SU-DHL-6 (cell line): Measurements from ENCODE around the gene AHCY.

Source experiments
- EZH2phosphoT487 ChIP-seq: fragments of 200-600 bp; sonication (generic), shearing (Covaris generic); conservative IDR thresholded peaks from 2 replicates; pipeline ENCODE4 v1.6.1; 2018; ENCODE audit warnings: mild to moderate bottlenecking, antibody characterized with exemption, low read length, moderate library complexity, mixed read lengths
- TF ChIP-seq, protein P1 (sequence below): fragments of 200-600 bp; sonication (generic); IDR thresholded peaks from one replicate; pipeline ENCODE4 v1.5.1; 2017; ENCODE audit warnings: antibody characterized with exemption, mild to moderate bottlenecking, low read length, moderate library complexity; ENCODE audit not compliant: insufficient read depth, poor library complexity, severe bottlenecking

DNA sequence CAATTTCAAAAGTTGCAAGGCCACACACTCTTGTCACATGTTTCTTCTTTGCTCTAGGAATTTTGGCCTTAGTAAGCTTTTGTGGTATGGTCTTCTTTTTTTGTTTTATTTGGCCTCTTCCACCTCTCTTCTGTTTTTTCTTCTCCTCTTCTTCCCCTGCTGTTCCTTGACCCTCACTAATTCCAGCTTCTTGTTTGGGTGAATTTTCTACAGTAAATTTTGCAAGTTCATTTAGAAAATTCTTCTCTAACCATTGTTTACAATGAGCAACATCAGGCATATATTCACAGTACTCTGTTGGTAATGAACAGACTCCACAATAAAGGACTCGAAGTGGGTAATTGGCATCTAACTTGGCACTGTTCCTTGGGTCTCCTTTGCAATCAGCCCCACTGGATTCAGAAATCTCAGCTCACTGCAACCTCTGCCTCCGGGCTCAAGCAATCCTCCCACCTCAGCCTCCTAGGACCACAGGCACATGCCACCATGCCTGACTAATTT is 57.0 kb downstream of the AHCY start:
- TF ChIP-seq, protein P1, sequence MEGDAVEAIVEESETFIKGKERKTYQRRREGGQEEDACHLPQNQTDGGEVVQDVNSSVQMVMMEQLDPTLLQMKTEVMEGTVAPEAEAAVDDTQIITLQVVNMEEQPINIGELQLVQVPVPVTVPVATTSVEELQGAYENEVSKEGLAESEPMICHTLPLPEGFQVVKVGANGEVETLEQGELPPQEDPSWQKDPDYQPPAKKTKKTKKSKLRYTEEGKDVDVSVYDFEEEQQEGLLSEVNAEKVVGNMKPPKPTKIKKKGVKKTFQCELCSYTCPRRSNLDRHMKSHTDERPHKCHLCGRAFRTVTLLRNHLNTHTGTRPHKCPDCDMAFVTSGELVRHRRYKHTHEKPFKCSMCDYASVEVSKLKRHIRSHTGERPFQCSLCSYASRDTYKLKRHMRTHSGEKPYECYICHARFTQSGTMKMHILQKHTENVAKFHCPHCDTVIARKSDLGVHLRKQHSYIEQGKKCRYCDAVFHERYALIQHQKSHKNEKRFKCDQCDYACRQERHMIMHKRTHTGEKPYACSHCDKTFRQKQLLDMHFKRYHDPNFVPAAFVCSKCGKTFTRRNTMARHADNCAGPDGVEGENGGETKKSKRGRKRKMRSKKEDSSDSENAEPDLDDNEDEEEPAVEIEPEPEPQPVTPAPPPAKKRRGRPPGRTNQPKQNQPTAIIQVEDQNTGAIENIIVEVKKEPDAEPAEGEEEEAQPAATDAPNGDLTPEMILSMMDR = no peak
- no peak for TF ChIP-seq EZH2phosphoT487
